Activated T-cell treated with anti-CD3 and anti-CD28 coated beads, Interleukin-2, amount 50 U/mL, for 72 hours (primary cell): Measurements from ENCODE around the gene RAP1GDS1. TPM values are rescaled to one million over a fixed set of nuclear protein-coding genes. Genes with fewer than 3 reads are reported as not detected.
"Not testable (repeated sequence)": the region's sequence is repeated elsewhere in the genome, so short reads cannot be mapped to it uniquely, and the experiment has no call there.

Experiments used
- ATAC-seq, 2 donors: fragments of 150-1000 bp; cut with Tn5 transposase; replicated peaks in 1 of 2; 2 replicates each; pipeline ENCODE4 v1.10.0; 2021; ENCODE audit warnings: moderate library complexity in 2 of 2, mild to moderate bottlenecking in 1 of 2
- DNase-seq, 2 donors: peaks; one replicate each; pipeline ENCODE4 v3.0.0; 2021 to 2022; ENCODE audit warnings: mixed read lengths in 1 of 2
- H3K27ac Mint-ChIP-seq: one replicate; pipeline ENCODE4 v1.8.0; 2022; ENCODE audit warnings: mild to moderate bottlenecking, moderate library complexity, mixed read lengths
- H3K27me3 Mint-ChIP-seq: one replicate; pipeline ENCODE4 v1.8.0; 2022; ENCODE audit warnings: low read depth, mixed read lengths
- H3K36me3 Mint-ChIP-seq, 2 donors: one replicate each; pipeline ENCODE4 v1.8.0; 2022; ENCODE audit warnings: mixed read lengths in 2 of 2, mild to moderate bottlenecking in 1 of 2; ENCODE audit not compliant: insufficient read depth in 2 of 2
- H3K4me1 Mint-ChIP-seq: one replicate; pipeline ENCODE4 v1.8.0; 2022; ENCODE audit warnings: low read depth, mixed read lengths
- H3K4me3 Mint-ChIP-seq, 2 donors: one replicate each; pipeline ENCODE4 v1.8.0; 2022; ENCODE audit warnings: mild to moderate bottlenecking in 2 of 2, mixed read lengths in 2 of 2, moderate library complexity in 2 of 2
- H3K9me3 Mint-ChIP-seq, 2 donors: one replicate each; pipeline ENCODE4 v1.8.0; 2022; ENCODE audit warnings: mixed read lengths in 2 of 2
- total RNA-seq, 2 donors: library from RNA; stranded (reverse); gene quantifications; one replicate each; pipeline ENCODE4 v1.2.3, GENCODE V29; 2022

The RAP1GDS1 gene
- total RNA-seq, 2 donors from 2014 or later = 47.2 to 54.6 TPM

DNA sequence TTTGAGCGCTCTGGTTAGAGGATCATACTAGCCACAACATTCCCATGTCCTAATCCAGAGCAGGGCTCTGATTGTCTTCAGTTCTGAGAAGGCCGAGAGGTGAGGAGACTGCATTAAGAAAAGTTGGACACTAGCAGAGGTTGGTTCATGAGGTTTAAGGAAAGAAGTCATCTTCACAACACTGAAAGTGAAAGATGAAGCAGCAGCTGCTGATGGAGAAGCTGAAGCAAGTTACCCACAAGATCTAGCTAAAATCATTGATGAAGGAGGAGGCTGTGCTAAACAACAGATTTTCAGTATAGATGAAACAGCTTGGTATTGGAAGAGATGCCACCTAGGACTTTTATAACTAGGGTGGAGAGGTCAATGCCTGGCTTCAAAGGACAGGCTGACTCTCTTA lies 36.8 kb downstream of the RAP1GDS1 start:
- H3K27ac Mint-ChIP-seq = peak overlapping the region; percentile 7
- no peak for DNase-seq
- H3K27me3 Mint-ChIP-seq = no peaks in the 10 kb centered on the region
- H3K9me3 Mint-ChIP-seq = peaks cover 6 to 8% of the 10 kb centered on the region in 2 donors
- H3K4me1 Mint-ChIP-seq = peaks cover 27% of the 10 kb centered on the region
- H3K36me3 Mint-ChIP-seq = peaks cover 14 to 37% of the 10 kb centered on the region in 2 donors
- peak overlapping the region in 1 of 2 donors; percentile 29 for H3K4me3 Mint-ChIP-seq
- peak in 1 of 2 donors; percentile 30 for ATAC-seq

DNA sequence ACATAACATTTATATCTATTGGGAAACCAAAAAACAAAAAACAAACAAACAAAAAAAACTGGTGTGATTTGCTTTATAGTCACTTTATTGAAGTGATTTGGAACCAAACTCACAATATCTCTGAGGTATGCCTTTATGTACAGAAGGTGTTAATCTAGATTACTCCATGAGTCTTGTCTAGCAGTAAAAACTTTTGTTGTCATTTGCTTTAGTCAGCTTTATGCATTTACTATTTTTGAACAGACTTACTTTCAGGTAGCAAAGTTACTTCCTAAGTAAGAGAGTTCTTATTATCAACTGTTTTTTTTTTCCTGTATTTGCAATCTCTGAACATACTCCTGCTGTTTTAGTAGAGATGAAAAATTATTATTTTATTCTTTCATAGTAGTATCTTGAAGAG lies 39.5 kb downstream of the RAP1GDS1 start:
- Mint-ChIP-seq H3K27me3 (no peaks in the 10 kb centered on the region), H3K9me3 (peaks cover 10 to 16% of the 10 kb centered on the region in 2 donors), H3K27ac (no peak overlapping the region), H3K4me3 (no peak overlapping the region), H3K36me3 (peaks cover 20 to 31% of the 10 kb centered on the region in 2 donors), H3K4me1 (peaks cover 14% of the 10 kb centered on the region)
- DNase-seq (no peak), ATAC-seq (no peak)

DNA sequence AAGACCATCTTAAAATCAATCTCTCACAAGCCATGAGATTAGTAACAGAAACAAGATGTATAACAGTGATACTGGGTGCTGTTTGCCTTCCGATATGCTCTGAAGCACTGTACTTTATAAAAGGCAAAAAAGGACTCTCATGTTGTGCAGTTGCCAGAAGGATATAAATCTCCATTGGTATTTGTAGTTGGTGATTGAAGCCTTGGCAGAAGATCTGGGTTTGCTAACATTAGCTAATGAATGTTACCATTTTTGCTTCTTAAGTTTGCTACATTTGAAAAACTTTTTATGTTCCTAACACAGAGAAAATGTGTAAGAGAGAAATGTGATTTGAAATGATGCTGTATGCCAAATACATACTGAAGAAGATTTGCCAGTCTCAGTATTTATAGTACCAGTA lies 44.4 kb downstream of the RAP1GDS1 start:
- DNase-seq = no peak
- no peaks in the 10 kb centered on the region for H3K27me3 Mint-ChIP-seq
- no peak overlapping the region for H3K4me3 Mint-ChIP-seq
- H3K4me1 Mint-ChIP-seq = peaks cover 5% of the 10 kb centered on the region
- H3K9me3 Mint-ChIP-seq = peaks cover 8 to 16% of the 10 kb centered on the region in 2 donors
- peaks cover 15 to 20% of the 10 kb centered on the region in 2 donors for H3K36me3 Mint-ChIP-seq
- H3K27ac Mint-ChIP-seq = no peak overlapping the region
- no peak for ATAC-seq

DNA sequence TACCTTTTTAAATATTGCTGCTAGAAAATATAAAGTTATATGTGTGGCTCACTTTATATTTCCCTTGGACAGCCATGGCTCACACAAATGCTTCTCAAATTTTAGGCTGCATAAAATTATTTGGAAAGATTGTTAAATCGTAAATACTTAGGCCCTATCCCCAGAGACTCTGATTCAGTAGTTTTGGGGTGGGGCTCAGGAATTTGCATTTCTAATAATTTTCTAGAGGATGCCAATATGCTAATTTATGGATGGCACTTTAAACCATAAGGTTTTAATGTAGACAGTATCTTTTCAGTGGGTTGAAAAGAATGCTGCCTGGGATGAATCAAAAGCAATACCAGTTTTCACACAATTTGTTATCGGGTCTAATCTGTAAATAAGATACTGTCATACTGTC lies 49.7 kb downstream of the RAP1GDS1 start:
- Mint-ChIP-seq H3K27me3 (no peaks in the 10 kb centered on the region), H3K4me3 (no peak overlapping the region)

DNA sequence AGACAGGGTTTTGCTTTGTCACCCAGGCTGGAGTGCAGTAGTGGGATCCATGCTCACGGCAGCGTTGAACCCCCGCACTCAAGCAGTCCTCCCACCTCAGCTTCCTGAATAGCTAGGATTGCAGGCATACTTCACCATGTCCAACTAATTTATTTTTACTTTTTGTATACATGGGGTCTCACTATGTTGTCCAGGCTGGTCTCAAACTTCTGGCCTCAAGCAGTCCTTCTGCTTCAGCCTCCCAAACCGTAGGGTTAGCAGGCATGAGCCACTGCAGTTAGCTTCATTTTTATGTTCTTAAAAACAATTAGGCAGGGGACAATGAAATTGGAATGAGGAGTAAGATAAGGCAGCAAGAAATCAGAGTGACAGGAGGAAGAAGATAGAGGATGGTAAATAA lies 50.5 kb downstream of the RAP1GDS1 start:
- no peak overlapping the region for H3K4me3 Mint-ChIP-seq
- ATAC-seq (no peak), DNase-seq (no peak)
- H3K36me3 Mint-ChIP-seq = no peaks in the 10 kb centered on the region
- peaks cover 0 to 2% of the 10 kb centered on the region in 2 donors for H3K9me3 Mint-ChIP-seq
- H3K27me3 Mint-ChIP-seq = no peaks in the 10 kb centered on the region
- H3K27ac Mint-ChIP-seq = no peak overlapping the region
- no peaks in the 10 kb centered on the region for H3K4me1 Mint-ChIP-seq

More for the DNA sequence above, 49.7 kb downstream of the RAP1GDS1 start:
- ATAC-seq = no peak
- peaks cover 0 to 2% of the 10 kb centered on the region in 2 donors for H3K9me3 Mint-ChIP-seq
- no peaks in the 10 kb centered on the region for H3K36me3 Mint-ChIP-seq
- H3K4me1 Mint-ChIP-seq = no peaks in the 10 kb centered on the region
- H3K27ac Mint-ChIP-seq = no peak overlapping the region
- DNase-seq = no peak

DNA sequence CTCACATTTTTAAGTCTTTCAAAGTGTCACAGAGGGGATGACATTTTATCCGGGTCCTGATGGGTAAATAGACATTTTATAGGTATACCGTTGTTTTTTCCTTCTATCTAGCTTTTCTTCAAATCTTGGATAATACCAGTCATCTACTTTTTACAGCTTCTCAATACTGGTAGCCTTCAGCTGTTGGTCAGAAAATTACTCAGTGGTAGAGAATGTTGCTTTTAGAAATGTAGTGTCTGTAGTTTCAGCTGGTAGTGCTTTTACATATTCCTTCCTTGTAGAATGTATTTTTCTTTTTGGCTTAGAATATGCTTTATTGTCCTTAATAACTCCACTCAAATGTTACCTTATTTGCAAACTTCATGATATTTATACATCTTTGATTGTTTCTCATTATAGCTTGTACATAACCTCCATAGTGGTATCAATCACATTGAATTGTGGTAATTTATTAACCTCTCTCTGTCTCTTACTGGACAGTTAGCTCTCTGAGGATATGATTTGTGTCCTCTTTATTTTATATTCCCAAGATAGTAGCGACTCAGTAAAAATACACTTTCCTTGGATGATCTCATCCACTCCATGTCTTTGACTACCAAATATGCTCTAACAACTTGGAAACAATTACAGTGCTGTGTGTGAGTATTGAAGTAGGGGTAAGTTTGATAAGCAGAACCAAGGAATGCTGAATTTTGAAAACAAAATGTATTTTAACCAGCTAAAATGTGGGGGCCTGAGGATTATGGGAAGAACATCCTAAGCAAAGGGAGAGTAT lies 53.8 kb downstream of the RAP1GDS1 start:
- Mint-ChIP-seq H3K36me3 (peaks cover 6 to 15% of the 10 kb centered on the region in 2 donors), H3K4me1 (no peaks in the 10 kb centered on the region), H3K9me3 (peaks cover 3 to 4% of the 10 kb centered on the region in 2 donors), H3K27me3 (no peaks in the 10 kb centered on the region), H3K4me3 (no peak overlapping the region), H3K27ac (no peak overlapping the region)
- ATAC-seq = no peak
- DNase-seq = no peak

DNA sequence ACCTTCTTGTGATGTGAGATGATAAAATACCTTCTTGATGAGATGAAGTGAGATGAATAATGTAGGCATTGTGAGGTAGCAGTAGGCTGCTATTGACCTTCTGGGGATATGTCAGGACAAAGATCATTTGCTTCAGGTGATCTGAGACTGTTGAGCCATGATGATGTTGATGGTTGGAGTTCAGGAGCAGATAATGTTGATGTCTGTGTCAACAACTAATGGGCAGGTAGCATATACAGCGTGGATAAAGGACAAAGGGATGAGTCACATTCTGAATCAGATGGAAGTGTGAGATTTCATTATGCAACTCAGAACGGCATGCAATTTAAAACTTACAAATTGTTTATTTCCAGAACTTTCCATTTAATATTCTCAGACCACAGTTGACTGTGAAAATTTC lies 57.3 kb downstream of the RAP1GDS1 start:
- H3K4me3 Mint-ChIP-seq = no peak overlapping the region
- H3K27ac Mint-ChIP-seq = no peak overlapping the region
- DNase-seq (no peak), ATAC-seq (no peak)
- no peaks in the 10 kb centered on the region for H3K4me1 Mint-ChIP-seq
- H3K27me3 Mint-ChIP-seq = no peaks in the 10 kb centered on the region
- H3K36me3 Mint-ChIP-seq = peaks cover 9 to 19% of the 10 kb centered on the region in 2 donors
- H3K9me3 Mint-ChIP-seq = peaks cover 3 to 4% of the 10 kb centered on the region in 2 donors

DNA sequence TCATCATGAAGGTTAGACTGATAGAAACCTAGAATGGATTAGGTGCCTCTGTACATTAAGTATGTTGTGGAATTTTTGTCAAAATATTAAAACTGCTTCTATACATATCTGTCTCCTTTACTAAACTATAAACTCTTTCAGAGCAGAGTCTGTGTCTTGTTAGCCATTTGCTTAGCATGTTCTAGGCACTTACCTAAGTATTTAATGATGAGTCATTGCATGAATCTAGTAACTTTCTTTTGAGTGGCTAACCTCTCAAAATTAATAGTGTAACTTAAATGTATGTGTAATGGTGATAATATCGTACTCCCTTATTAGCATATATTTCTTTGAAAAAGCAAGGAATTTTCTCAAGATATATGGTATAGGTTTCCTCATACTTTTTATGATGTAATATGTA lies 57.8 kb downstream of the RAP1GDS1 start:
- H3K36me3 Mint-ChIP-seq = peaks cover 9 to 19% of the 10 kb centered on the region in 2 donors
- H3K4me3 Mint-ChIP-seq = no peak overlapping the region
- peaks cover 3 to 4% of the 10 kb centered on the region in 2 donors for H3K9me3 Mint-ChIP-seq
- DNase-seq (no peak), ATAC-seq (no peak)
- H3K4me1 Mint-ChIP-seq = no peaks in the 10 kb centered on the region
- H3K27ac Mint-ChIP-seq = no peak overlapping the region
- H3K27me3 Mint-ChIP-seq = no peaks in the 10 kb centered on the region

DNA sequence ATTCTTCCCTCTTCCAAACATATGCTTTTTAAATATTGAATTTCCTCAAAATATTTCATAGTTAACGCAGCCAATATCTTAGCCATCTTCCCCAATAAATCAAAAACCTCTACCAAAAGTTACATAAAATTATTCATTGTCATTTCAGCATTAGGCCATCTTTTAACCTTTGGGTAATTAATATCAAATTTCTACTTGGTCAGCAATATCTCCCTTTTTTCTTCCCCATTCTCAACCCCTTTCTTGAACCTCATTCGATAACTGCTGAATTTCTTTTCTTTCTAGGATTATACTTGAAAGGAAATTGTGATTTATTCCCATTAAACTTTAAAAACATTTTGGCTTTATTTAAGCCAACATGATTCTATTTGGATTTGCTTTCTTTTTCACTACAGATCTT lies 65.0 kb downstream of the RAP1GDS1 start:
- Mint-ChIP-seq H3K9me3 (peaks cover 4 to 6% of the 10 kb centered on the region in 2 donors), H3K27me3 (no peaks in the 10 kb centered on the region), H3K4me1 (no peaks in the 10 kb centered on the region), H3K4me3 (no peak overlapping the region), H3K27ac (no peak overlapping the region), H3K36me3 (peaks cover 8 to 17% of the 10 kb centered on the region in 2 donors)
- DNase-seq (no peak), ATAC-seq (no peak)

DNA sequence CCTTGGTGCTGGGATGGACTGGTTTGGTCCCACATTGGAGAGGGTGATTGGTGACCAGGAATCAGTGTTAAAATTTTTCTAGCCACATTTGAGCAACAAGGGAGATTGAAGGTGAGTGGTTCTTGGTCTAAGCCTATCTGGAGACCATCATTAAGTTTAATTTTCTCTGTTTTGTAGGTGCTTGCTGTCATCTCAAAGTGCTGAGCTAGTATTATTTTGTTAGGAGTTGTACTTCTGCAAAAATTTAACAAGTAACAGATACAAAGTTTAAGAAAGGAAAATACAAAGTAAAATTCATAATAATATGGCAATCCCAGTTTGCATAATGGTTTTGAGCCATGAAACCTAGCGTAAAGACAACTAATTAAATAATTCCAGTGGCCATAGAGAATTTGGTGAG lies 66.5 kb downstream of the RAP1GDS1 start:
- H3K27ac Mint-ChIP-seq = no peak overlapping the region
- H3K4me1 Mint-ChIP-seq = no peaks in the 10 kb centered on the region
- peaks cover 9 to 11% of the 10 kb centered on the region in 2 donors for H3K9me3 Mint-ChIP-seq
- H3K4me3 Mint-ChIP-seq = no peak overlapping the region
- H3K27me3 Mint-ChIP-seq = no peaks in the 10 kb centered on the region
- peaks cover 12 to 25% of the 10 kb centered on the region in 2 donors for H3K36me3 Mint-ChIP-seq
- ATAC-seq (no peak), DNase-seq (no peak)

DNA sequence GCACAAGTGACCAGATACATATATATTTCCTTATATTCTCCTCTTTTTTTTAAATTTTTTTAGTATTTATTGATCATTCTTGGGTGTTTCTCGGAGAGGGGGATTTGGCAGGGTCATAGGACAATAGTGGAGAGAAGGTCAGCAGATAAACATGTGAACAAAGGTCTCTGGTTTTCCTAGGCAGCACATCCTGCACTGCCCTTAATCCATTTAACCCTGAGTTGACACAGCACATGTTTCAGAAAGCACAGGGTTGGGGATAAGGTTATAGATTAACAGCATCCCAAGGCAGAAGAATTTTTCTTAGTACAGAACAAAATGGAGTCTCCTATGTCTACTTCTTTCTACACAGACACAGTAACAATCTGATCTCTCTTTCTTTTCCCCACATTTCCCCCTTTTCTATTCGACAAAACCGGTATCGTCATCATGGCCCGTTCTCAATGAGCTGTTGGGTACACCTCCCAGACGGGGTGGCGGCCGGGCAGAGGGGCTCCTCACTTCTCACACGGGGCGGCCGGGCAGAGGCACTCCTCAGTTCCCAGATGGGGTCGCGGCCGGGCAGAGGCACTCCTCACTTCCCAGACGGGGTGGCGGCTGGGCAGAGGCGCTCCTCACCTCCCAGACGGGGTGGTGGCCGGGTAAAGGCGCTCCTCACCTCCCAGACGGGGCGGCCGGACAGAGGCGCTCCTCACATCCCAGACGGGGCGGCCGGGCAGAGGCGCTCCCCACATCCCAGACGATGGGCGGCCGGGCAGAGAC lies 68.9 kb downstream of the RAP1GDS1 start:
- H3K4me1 Mint-ChIP-seq = not testable (repeated sequence)

DNA sequence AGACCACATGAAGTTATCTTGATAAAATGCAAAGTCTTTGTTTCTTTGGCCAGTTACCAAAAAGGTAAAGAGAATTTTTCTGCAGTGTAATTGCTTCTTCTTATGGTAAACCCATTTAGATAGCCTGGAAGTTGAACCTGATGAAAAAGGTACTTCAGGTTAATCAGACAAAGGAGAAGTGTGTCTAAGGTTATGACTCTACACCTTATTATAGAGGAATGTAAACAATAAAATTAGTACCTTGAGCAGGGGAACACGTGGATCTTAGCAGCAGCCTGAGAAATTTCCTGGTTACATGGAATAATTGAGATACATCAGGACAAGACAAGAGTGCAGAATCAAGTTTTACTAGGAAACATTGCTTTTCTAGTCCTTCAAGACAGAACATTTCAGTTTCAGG lies 70.8 kb downstream of the RAP1GDS1 start:
- DNase-seq (no peak), ATAC-seq (no peak)
- Mint-ChIP-seq H3K4me1 (no peaks in the 10 kb centered on the region), H3K36me3 (peaks cover 12 to 34% of the 10 kb centered on the region in 2 donors), H3K9me3 (peaks cover 7 to 13% of the 10 kb centered on the region in 2 donors), H3K4me3 (no peak overlapping the region), H3K27me3 (no peaks in the 10 kb centered on the region), H3K27ac (no peak overlapping the region)

More for the DNA sequence above, 68.9 kb downstream of the RAP1GDS1 start:
- not testable (repeated sequence) for H3K27ac Mint-ChIP-seq, DNase-seq, H3K27me3 Mint-ChIP-seq, H3K4me3 Mint-ChIP-seq, ATAC-seq
- H3K36me3 Mint-ChIP-seq = peaks cover 12 to 31% of the 10 kb centered on the region in 2 donors
- peaks cover 9 to 13% of the 10 kb centered on the region in 2 donors for H3K9me3 Mint-ChIP-seq

DNA sequence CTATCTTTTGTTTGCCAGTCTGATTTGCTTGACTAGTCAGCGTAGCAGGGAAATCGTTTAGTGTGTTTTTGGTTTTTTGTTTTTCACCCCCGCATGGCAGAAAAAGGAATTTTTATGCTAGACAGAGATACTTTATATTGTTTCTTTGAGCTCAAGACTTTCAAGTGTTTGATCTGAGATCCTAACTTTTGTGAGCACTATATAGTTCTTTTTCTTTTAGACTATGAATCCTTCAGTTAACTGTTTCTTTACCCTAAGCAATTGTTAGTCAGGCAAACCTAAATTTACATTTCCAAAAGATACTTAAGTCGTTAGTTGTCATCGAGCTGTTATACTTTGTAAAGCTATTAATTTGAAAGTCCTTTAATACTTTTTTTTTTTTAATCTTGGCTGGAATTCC lies 73.3 kb downstream of the RAP1GDS1 start:
- H3K4me3 Mint-ChIP-seq = no peak overlapping the region
- peaks cover 14 to 29% of the 10 kb centered on the region in 2 donors for H3K36me3 Mint-ChIP-seq
- H3K4me1 Mint-ChIP-seq = no peaks in the 10 kb centered on the region
- ATAC-seq (no peak), DNase-seq (no peak)
- H3K9me3 Mint-ChIP-seq = peaks cover 5 to 10% of the 10 kb centered on the region in 2 donors
- H3K27me3 Mint-ChIP-seq = no peaks in the 10 kb centered on the region
- H3K27ac Mint-ChIP-seq = no peak overlapping the region
